ENCODE data around the gene AHI1. TPM values are rescaled to one million over a fixed set of nuclear protein-coding genes. Genes with fewer than 3 reads are reported as not detected.

AHI1 gene
- total and polyA plus RNA-seq, 2 donors (not counting 1 experiment from before 2014, with no cell fraction given): 8.3 to 61.7 TPM

GRCh38 chr6:135268740-135269139 lies 228.8 kb downstream of the AHI1 start:
- no peak overlapping the region for H2AFZ ChIP-seq (ENCODE audit: insufficient read depth, low read depth, low read length, poor library complexity, severe bottlenecking)

GRCh38 chr6:135268263-135268662 lies 229.3 kb downstream of the AHI1 start:
- CTCF ChIA-PET: interaction anchor here (1.0 to 1.2 kb wide), 2 partner anchors 9 to 87 kb away, joined by 3 read pairs; partner anchors contain the start of gene MYB
- no peak overlapping the region for H3K9ac ChIP-seq (ENCODE audit: low read length)

More at GRCh38 chr6:135268740-135269139, 228.8 kb downstream of the AHI1 start:
- POLR2A ChIA-PET: no interaction called here
- Mint-ChIP-seq H3K9me3 (ENCODE audit: insufficient read depth) (no peaks in the 10 kb centered on the region), H3K27ac (no peak overlapping the region), H3K4me1 (peaks cover 22% of the 10 kb centered on the region), H3K27me3 (peaks cover 2% of the 10 kb centered on the region), H3K4me3 (no peak overlapping the region)
- no peaks in the 10 kb centered on the region for H3K36me3 ChIP-seq (replicated peaks in 1 of 2; ENCODE audit: control extremely low read depth in 1 of 2, control insufficient read depth in 1 of 2, extremely low read depth in 1 of 2, insufficient read depth in 2 of 2, low read length in 1 of 2)
- no peaks in the 10 kb centered on the region for H3K9me3 ChIP-seq (ENCODE audit: control extremely low read depth in 1 of 3, control insufficient read depth in 2 of 3, insufficient read depth in 1 of 3, low read length in 2 of 3)
- H3K27me3 ChIP-seq (replicated peaks in 1 of 4; ENCODE audit: control extremely low read depth in 1 of 4, control insufficient read depth in 3 of 4, insufficient read depth in 4 of 4, low read length in 3 of 4): no peaks in the 10 kb centered on the region
- TF ChIP-seq EZH2 (IDR thresholded peaks at IDR 0.05; ENCODE audit: borderline replicate concordance, insufficient read depth, low read depth, low read length, poor library complexity, severe bottlenecking) (no peak), CTCF (IDR thresholded peaks at IDR 0.05) (no peak)
- intact Hi-C loops (cut with micrococcal nuclease): no loop called here
- no peaks in the 10 kb centered on the region for H4K20me1 ChIP-seq (ENCODE audit: control insufficient read depth, insufficient read depth, low read length, poor library complexity, severe bottlenecking)
- H3K4me2 ChIP-seq (replicated peaks; ENCODE audit: low read depth, low read length, poor library complexity, severe bottlenecking): no peak overlapping the region
- CTCF ChIA-PET: interaction anchor here (1.0 to 1.2 kb wide), 2 partner anchors 9 to 87 kb away, joined by 3 read pairs; partner anchors contain the start of gene MYB
- H3K4me3 ChIP-seq (ENCODE audit: control extremely low read depth in 1 of 5, extremely low read depth in 1 of 5, insufficient read depth in 1 of 5, low read depth in 2 of 5, low read length in 4 of 5): no peak overlapping the region
- H3K79me2 ChIP-seq (ENCODE audit: control insufficient read depth, insufficient read depth, low read length): no peaks in the 10 kb centered on the region
- no peak for ATAC-seq (ENCODE audit: low read depth)
- H3K4me1 ChIP-seq (ENCODE audit: control insufficient read depth in 2 of 2, insufficient read depth in 2 of 2, low read length in 2 of 2): peaks cover 11 to 15% of the 10 kb centered on the region in 2 donors
- H3K9ac ChIP-seq (ENCODE audit: low read length): no peak overlapping the region
- WGBS (ENCODE audit: insufficient coverage): 93% methylated on average over 2 of the region's 3 CpGs
- no peak for DNase-seq
- H3K27ac ChIP-seq (ENCODE audit: low read length in 2 of 2): no peak overlapping the region

More at GRCh38 chr6:135268263-135268662, 229.3 kb downstream of the AHI1 start:
- Histone ChIP-seq H3K4me3 (ENCODE audit: control extremely low read depth in 1 of 5, extremely low read depth in 1 of 5, insufficient read depth in 1 of 5, low read depth in 2 of 5, low read length in 4 of 5) (no peak overlapping the region), H3K36me3 (replicated peaks in 1 of 2; ENCODE audit: control extremely low read depth in 1 of 2, control insufficient read depth in 1 of 2, extremely low read depth in 1 of 2, insufficient read depth in 2 of 2, low read length in 1 of 2) (no peaks in the 10 kb centered on the region), H3K27ac (ENCODE audit: low read length in 2 of 2) (no peak overlapping the region), H2AFZ (ENCODE audit: insufficient read depth, low read depth, low read length, poor library complexity, severe bottlenecking) (no peak overlapping the region), H3K27me3 (replicated peaks in 1 of 4; ENCODE audit: control extremely low read depth in 1 of 4, control insufficient read depth in 3 of 4, insufficient read depth in 4 of 4, low read length in 3 of 4) (no peaks in the 10 kb centered on the region), H3K4me1 (ENCODE audit: control insufficient read depth in 2 of 2, insufficient read depth in 2 of 2, low read length in 2 of 2) (peaks cover 11 to 15% of the 10 kb centered on the region in 2 donors), H3K9me3 (ENCODE audit: control extremely low read depth in 1 of 3, control insufficient read depth in 2 of 3, insufficient read depth in 1 of 3, low read length in 2 of 3) (peaks cover 0 to 3% (median 0%) of the 10 kb centered on the region in 3 donors), H3K79me2 (ENCODE audit: control insufficient read depth, insufficient read depth, low read length) (no peaks in the 10 kb centered on the region), H4K20me1 (ENCODE audit: control insufficient read depth, insufficient read depth, low read length, poor library complexity, severe bottlenecking) (no peaks in the 10 kb centered on the region), H3K4me2 (replicated peaks; ENCODE audit: low read depth, low read length, poor library complexity, severe bottlenecking) (no peak overlapping the region)
- POLR2A ChIA-PET: no interaction called here
- no peaks in the 10 kb centered on the region for H3K9me3 Mint-ChIP-seq (ENCODE audit: insufficient read depth)
- H3K27me3 Mint-ChIP-seq: no peaks in the 10 kb centered on the region
- no peak for ATAC-seq (ENCODE audit: low read depth)
- intact Hi-C loops (cut with micrococcal nuclease): no loop called here
- no peak overlapping the region for H3K27ac Mint-ChIP-seq
- DNase-seq: no peak
- peaks cover 22% of the 10 kb centered on the region for H3K4me1 Mint-ChIP-seq
- 90% methylated on average over 2 of the region's 3 CpGs for WGBS (ENCODE audit: insufficient coverage)
- TF ChIP-seq CTCF (IDR thresholded peaks at IDR 0.05) (no peak), EZH2 (IDR thresholded peaks at IDR 0.05; ENCODE audit: borderline replicate concordance, insufficient read depth, low read depth, low read length, poor library complexity, severe bottlenecking) (no peak)
- H3K4me3 Mint-ChIP-seq: no peak overlapping the region

All from B cell (primary cell).